ENCODE data around the gene MDM4.

GRCh38 chr1:204520834-204521709, 4.9 kb downstream of the MDM4 start:
- TF ChIP-seq CTCF (IDR thresholded peaks at IDR 0.05) (no peak), POLR2A (IDR thresholded peaks at IDR 0.05) (peak in 1 of 4 donors; percentile 29)

All from esophagus squamous epithelium (tissue), 4 donors.